ENCODE results near the gene SAMD14.

DNA sequence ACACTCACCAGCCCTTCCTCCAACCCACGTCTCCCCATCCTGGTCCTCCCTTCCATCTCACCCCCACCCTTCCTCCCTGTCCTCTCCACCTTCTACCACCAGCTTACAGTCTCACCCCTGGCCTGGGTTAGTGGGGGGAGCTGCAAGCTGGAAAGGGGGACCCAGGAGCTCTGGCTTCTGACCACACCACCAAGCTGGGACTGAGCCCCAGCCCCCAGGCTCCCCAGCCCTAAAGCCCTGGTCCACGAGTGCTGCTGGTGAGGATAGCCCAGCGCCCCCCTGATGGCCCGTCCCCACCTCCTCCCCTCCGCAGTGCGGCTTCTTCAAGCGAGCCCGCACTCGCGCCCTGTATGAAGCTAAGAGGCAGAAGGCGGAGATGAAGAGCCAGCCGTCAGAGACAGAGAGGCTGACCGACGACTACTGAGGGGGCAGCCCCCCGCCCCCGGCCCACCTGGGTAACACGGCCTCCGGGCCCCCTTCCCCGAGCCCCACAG is 42.0 kb downstream of the SAMD14 start:
- TF ChIP-seq ZNF8 (CRISPR knock-in tag; IDR thresholded peaks at IDR 0.05) (no peak), ARNTL (CRISPR knock-in tag; IDR thresholded peaks at IDR 0.05; ENCODE audit: borderline replicate concordance, low read depth) (no peak), SNAI2 (CRISPR knock-in tag; IDR thresholded peaks at IDR 0.05) (no peak), TOX (CRISPR knock-in tag; IDR thresholded peaks at IDR 0.05; ENCODE audit: borderline replicate concordance) (no peak), ZFP30 (CRISPR knock-in tag; IDR thresholded peaks at IDR 0.05) (no peak), ZNF565 (CRISPR knock-in tag; conservative IDR thresholded peaks at IDR 0.05; ENCODE audit: low read depth) (no peak), RARB (CRISPR knock-in tag; IDR thresholded peaks at IDR 0.05) (no peak)
- TF ChIP-seq, protein P1, sequence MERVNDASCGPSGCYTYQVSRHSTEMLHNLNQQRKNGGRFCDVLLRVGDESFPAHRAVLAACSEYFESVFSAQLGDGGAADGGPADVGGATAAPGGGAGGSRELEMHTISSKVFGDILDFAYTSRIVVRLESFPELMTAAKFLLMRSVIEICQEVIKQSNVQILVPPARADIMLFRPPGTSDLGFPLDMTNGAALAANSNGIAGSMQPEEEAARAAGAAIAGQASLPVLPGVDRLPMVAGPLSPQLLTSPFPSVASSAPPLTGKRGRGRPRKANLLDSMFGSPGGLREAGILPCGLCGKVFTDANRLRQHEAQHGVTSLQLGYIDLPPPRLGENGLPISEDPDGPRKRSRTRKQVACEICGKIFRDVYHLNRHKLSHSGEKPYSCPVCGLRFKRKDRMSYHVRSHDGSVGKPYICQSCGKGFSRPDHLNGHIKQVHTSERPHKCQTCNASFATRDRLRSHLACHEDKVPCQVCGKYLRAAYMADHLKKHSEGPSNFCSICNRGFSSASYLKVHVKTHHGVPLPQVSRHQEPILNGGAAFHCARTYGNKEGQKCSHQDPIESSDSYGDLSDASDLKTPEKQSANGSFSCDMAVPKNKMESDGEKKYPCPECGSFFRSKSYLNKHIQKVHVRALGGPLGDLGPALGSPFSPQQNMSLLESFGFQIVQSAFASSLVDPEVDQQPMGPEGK (CRISPR knock-in tag; IDR thresholded peaks at IDR 0.05; ENCODE audit: borderline replicate concordance), result no peak
- TF ChIP-seq, protein P2, sequence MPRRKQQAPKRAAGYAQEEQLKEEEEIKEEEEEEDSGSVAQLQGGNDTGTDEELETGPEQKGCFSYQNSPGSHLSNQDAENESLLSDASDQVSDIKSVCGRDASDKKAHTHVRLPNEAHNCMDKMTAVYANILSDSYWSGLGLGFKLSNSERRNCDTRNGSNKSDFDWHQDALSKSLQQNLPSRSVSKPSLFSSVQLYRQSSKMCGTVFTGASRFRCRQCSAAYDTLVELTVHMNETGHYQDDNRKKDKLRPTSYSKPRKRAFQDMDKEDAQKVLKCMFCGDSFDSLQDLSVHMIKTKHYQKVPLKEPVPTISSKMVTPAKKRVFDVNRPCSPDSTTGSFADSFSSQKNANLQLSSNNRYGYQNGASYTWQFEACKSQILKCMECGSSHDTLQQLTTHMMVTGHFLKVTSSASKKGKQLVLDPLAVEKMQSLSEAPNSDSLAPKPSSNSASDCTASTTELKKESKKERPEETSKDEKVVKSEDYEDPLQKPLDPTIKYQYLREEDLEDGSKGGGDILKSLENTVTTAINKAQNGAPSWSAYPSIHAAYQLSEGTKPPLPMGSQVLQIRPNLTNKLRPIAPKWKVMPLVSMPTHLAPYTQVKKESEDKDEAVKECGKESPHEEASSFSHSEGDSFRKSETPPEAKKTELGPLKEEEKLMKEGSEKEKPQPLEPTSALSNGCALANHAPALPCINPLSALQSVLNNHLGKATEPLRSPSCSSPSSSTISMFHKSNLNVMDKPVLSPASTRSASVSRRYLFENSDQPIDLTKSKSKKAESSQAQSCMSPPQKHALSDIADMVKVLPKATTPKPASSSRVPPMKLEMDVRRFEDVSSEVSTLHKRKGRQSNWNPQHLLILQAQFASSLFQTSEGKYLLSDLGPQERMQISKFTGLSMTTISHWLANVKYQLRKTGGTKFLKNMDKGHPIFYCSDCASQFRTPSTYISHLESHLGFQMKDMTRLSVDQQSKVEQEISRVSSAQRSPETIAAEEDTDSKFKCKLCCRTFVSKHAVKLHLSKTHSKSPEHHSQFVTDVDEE (CRISPR knock-in tag; IDR thresholded peaks at IDR 0.05), result no peak
- TF ChIP-seq, protein P3, sequence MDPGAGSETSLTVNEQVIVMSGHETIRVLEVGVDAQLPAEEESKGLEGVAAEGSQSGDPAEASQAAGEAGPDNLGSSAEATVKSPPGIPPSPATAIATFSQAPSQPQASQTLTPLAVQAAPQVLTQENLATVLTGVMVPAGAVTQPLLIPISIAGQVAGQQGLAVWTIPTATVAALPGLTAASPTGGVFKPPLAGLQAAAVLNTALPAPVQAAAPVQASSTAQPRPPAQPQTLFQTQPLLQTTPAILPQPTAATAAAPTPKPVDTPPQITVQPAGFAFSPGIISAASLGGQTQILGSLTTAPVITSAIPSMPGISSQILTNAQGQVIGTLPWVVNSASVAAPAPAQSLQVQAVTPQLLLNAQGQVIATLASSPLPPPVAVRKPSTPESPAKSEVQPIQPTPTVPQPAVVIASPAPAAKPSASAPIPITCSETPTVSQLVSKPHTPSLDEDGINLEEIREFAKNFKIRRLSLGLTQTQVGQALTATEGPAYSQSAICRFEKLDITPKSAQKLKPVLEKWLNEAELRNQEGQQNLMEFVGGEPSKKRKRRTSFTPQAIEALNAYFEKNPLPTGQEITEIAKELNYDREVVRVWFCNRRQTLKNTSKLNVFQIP (CRISPR knock-in tag; IDR thresholded peaks at IDR 0.05; ENCODE audit: borderline replicate concordance, low read depth), result no peak
- TF ChIP-seq, protein P4, sequence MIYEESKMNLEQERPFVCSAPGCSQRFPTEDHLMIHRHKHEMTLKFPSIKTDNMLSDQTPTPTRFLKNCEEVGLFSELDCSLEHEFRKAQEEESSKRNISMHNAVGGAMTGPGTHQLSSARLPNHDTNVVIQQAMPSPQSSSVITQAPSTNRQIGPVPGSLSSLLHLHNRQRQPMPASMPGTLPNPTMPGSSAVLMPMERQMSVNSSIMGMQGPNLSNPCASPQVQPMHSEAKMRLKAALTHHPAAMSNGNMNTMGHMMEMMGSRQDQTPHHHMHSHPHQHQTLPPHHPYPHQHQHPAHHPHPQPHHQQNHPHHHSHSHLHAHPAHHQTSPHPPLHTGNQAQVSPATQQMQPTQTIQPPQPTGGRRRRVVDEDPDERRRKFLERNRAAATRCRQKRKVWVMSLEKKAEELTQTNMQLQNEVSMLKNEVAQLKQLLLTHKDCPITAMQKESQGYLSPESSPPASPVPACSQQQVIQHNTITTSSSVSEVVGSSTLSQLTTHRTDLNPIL (CRISPR knock-in tag; IDR thresholded peaks at IDR 0.05; ENCODE audit: low read depth), result no peak
